SU-DHL-6 (cell line): ENCODE data around the gene EFNA5.

Source experiments
- CTCF ChIP-seq: fragments of 200-600 bp; sonication (generic); IDR thresholded peaks from one replicate; pipeline ENCODE4 v1.5.1; 2017; ENCODE audit warnings: antibody characterized with exemption, mild to moderate bottlenecking, low read length, moderate library complexity; ENCODE audit not compliant: insufficient read depth, poor library complexity, severe bottlenecking
- EZH2phosphoT487 ChIP-seq: fragments of 200-600 bp; sonication (generic), shearing (Covaris generic); conservative IDR thresholded peaks from 2 replicates; pipeline ENCODE4 v1.6.1; 2018; ENCODE audit warnings: mild to moderate bottlenecking, antibody characterized with exemption, low read length, moderate library complexity, mixed read lengths

DNA sequence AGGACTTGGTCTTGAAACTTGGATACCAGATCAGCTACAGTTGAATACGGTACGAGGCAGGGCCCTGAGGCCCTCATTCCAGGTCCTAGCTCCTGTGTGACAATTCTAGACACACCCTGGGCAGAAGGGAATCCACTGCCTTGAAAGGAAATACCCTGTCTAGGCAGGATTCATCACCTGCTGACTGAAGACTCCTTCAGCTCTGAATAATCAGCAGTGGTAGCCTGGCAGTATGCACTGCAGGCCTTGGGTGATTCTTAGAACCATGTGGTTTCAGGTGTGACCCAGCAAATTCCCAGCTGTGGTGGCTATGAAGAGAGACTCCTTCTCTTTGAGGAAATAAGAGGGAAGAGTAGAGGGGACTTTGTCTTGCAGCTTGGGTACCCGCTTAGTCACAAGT lies 17.2 kb upstream of the EFNA5 start:
- TF ChIP-seq CTCF = no peak
- TF ChIP-seq EZH2phosphoT487 = no peak
